Ishikawa (cell line): Measurements from ENCODE around the gene AGBL2.

Source experiments
- CEBPB ChIP-seq: IDR thresholded peaks from 2 replicates; pipeline ENCODE4 v1.6.1; 2012
- CREB1 ChIP-seq: IDR thresholded peaks from 2 replicates; pipeline ENCODE4 v1.6.1; 2012; ENCODE audit warnings: low read depth
- EGR1 ChIP-seq: IDR thresholded peaks from 2 replicates; pipeline ENCODE4 v1.6.1; 2012
- EP300 ChIP-seq: IDR thresholded peaks from 2 replicates; pipeline ENCODE4 v1.6.1; 2012; ENCODE audit warnings: borderline replicate concordance
- FOXM1 ChIP-seq: IDR thresholded peaks from 2 replicates; pipeline ENCODE4 v1.6.1; 2012; ENCODE audit warnings: low read depth, borderline replicate concordance
- NFIC ChIP-seq: IDR thresholded peaks from 2 replicates; pipeline ENCODE4 v1.6.1; 2012
- RAD21 ChIP-seq: IDR thresholded peaks from 2 replicates; pipeline ENCODE4 v1.6.1; 2012; ENCODE audit warnings: low read depth
- REST ChIP-seq: IDR thresholded peaks from 2 replicates; pipeline ENCODE4 v1.6.1; 2012; ENCODE audit warnings: low read depth, mild to moderate bottlenecking
- TAF1 ChIP-seq: IDR thresholded peaks from 2 replicates; pipeline ENCODE4 v1.6.1; 2012; ENCODE audit warnings: low read depth, mild to moderate bottlenecking
- TCF12 ChIP-seq: IDR thresholded peaks from 2 replicates; pipeline ENCODE4 v1.6.1; 2012; ENCODE audit warnings: low read depth
- TEAD4 ChIP-seq: IDR thresholded peaks from 2 replicates; pipeline ENCODE4 v1.6.1; 2012
- YY1 ChIP-seq: IDR thresholded peaks from 2 replicates; pipeline ENCODE4 v1.6.1; 2012; ENCODE audit warnings: low read depth
- ZBTB7A ChIP-seq: IDR thresholded peaks from 2 replicates; pipeline ENCODE4 v1.6.1; 2012; ENCODE audit warnings: low read depth
- TF ChIP-seq, protein P1 (sequence below): IDR thresholded peaks from 2 replicates; pipeline ENCODE4 v1.6.1; 2012
- TF ChIP-seq, protein P2 (sequence below): IDR thresholded peaks from 2 replicates; pipeline ENCODE4 v1.6.1; 2012

AGBL2 gene

DNA sequence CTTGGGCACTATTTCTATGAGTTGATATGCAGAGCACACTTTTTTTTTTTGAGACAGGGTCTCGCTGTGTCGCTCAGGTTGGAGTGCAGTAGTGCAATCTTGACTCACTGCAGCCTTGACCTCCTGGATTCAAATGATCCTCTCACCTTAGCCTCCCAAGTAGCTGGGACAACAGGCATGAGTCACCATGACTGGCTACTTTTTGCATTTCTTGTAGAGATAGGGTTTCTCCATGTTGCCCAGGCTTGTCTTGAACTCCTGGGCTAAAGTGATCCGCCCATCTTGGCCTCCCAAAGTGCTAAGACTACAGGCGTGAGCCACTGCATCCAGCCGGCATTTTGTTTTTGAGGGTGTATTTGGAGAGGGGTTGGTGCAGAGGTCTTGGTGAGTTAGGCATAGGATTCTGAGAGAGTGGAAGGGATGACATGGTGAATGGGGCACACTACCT lies 42.9 kb downstream of the AGBL2 start:
- TF ChIP-seq YY1 (no peak), EP300 (no peak)

- TF ChIP-seq FOXM1, result no peak
- TF ChIP-seq EGR1, result no peak
- no peak for TF ChIP-seq RAD21
- TF ChIP-seq TEAD4, result no peak
- TF ChIP-seq, protein P1, sequence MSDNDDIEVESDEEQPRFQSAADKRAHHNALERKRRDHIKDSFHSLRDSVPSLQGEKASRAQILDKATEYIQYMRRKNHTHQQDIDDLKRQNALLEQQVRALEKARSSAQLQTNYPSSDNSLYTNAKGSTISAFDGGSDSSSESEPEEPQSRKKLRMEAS, result no peak
- TF ChIP-seq CEBPB, result no peak
- TF ChIP-seq EP300, result no peak
- no peak for TF ChIP-seq YY1
- TF ChIP-seq, protein P2, sequence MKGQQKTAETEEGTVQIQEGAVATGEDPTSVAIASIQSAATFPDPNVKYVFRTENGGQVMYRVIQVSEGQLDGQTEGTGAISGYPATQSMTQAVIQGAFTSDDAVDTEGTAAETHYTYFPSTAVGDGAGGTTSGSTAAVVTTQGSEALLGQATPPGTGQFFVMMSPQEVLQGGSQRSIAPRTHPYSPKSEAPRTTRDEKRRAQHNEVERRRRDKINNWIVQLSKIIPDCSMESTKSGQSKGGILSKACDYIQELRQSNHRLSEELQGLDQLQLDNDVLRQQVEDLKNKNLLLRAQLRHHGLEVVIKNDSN, result no peak
- TF ChIP-seq REST, result no peak
Observed at GRCh38 chr11:47669856-47670255, 45.3 kb downstream of the AGBL2 start.

DNA sequence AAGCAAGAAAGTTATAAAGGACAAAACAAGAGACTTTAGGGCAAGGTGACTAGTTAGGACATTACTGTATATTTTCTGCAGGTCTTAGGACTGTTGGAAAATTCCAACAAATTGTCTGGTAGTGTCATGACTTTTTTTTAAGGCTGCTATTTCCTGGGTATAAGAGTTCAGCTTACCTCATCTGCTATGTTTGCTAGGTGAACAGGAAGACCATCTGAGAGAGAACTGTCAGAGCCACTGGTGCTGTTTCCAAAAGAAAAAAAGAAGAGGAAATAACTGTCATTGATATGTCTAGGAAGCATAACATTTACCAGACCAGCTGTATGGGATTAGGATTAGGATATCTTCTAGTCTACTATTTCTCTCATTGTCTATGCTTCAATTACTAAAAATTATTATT lies 46.5 kb downstream of the AGBL2 start:
- TF ChIP-seq REST, result no peak
- no peak for TF ChIP-seq NFIC
- TF ChIP-seq TAF1, result no peak
- no peak for TF ChIP-seq CEBPB
- TF ChIP-seq CREB1, result no peak
- TF ChIP-seq EGR1, result no peak
- no peak for TF ChIP-seq ZBTB7A
- TF ChIP-seq, protein P2, result no peak
- no peak for TF ChIP-seq TCF12
- TF ChIP-seq, protein P1, result no peak
- no peak for TF ChIP-seq RAD21
- TF ChIP-seq FOXM1, result no peak
- TF ChIP-seq EP300, result no peak
- TF ChIP-seq YY1, result no peak
- TF ChIP-seq TEAD4, result no peak

GRCh38 chr11:47667555-47667954 lies 47.6 kb downstream of the AGBL2 start:
- TF ChIP-seq TCF12 (no peak), ZBTB7A (no peak), CREB1 (no peak), NFIC (no peak), YY1 (no peak), TAF1 (no peak), REST (no peak), TEAD4 (no peak), EGR1 (no peak), RAD21 (no peak), FOXM1 (no peak), CEBPB (no peak), EP300 (no peak)
- TF ChIP-seq, protein P1, result no peak
- TF ChIP-seq, protein P2, result no peak
